Measurements from ENCODE around the gene DPYSL4.

Gene DPYSL4

DNA sequence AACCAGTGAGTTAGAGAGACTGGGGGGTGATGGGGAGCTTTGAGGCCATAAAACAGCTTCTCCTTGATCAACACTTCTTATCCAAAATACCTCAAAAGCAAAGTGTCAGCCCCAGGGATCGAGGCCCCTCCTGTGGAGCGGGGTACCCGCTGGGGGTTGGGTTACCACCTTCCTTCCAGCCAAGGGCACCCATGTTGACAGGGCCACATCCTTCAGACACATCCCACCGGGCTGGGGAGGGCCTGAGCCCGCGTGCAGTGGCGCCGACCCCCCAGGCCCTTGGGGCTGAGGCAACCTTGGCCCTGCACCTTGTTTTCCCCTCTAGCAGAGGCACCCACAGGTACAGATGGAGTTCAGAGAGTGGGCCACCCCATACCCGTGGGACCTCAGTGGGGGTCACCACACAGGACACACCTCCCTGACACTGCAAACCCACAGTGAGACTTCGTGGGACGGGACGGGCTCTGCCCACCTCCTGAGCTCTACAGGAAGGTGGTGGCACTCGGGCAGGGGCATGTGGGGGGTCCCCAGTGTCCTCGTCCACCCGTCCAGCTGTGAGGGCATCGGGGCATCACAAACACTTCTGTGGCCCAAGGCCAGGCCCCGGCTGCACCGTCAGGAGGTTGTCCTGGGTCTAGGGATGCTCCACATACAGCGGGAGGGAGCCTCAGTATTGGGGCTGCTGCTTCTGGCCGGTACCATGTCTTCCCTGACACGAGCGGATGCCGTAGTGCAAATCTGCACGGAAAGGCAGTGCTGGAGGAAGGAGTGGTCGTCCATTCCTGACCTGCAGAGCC is 10.7 kb downstream of the DPYSL4 start:
- no peak for DNase-seq

DNA sequence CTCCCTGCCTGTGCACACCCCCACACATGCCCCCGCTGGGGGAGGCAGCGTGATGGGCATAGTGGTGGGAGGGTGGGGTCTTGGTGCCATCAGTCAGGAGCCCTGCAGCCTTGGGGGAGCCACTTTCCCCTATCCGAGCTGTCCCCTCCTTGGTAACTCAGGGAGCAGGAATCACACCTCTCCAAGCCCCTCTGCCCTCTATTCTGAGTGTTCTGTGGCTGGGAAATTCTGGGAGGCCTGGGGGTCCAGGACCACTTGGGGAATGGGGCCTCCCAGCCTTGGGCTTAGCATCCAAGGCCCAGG is 11.3 kb downstream of the DPYSL4 start:
- DNase-seq, result no peak

- no peak for DNase-seq
Observed at GRCh38 chr10:132198381-132199181, 11.8 kb downstream of the DPYSL4 start.

DNA sequence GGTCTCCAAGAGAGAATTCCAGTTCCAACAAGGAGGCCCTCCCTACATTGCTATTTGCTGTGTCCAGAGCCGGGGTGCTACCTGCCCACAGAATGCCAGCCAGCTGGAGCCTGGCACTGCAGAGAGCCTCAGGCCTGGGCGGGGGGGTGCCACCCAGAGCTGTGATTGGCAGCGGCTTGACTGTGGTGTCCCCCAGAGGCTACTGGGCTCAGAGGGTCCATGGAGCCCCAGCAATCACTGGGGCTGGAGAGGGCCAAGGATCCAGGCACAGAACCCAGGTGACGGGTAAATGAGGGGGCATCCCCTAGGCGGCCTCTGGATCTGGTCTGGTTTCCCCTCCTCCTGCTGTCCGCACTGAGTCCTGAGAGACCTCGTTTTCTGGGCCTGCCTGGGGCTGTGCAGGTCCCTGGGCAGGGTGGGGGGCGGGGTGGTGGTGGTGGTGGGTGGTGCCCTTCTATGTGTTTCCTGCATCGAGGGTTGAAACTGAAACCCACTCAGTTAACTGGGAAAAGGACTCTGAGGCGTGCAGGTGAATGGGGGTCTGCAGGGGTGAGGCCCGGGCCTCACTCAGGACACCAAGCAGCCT is 12.6 kb downstream of the DPYSL4 start:
- DNase-seq, result no peak

DNA sequence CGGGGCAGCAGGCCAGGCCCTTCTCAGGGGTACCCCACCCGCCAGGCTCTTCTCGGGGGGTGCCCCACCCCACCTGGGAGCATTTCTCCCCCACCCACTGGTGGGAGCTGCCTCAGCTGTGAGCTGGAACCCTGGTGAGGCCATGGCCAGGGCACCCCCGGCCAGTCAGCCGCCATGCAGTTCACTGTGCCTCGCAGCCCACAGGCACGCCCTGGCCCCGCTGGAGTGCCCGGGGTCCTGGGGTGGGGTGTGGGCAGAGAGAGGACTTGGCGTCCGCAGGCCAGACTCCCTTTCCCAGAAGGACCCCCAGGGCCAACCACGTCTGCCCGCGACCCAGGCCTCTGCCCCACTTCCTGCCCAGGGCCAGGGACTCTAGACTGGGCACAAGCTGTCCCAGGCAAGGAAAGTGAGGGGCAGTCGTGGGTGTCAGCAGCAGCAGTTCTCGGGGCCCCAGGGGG is 13.1 kb downstream of the DPYSL4 start:
- DNase-seq, result no peak

DNA sequence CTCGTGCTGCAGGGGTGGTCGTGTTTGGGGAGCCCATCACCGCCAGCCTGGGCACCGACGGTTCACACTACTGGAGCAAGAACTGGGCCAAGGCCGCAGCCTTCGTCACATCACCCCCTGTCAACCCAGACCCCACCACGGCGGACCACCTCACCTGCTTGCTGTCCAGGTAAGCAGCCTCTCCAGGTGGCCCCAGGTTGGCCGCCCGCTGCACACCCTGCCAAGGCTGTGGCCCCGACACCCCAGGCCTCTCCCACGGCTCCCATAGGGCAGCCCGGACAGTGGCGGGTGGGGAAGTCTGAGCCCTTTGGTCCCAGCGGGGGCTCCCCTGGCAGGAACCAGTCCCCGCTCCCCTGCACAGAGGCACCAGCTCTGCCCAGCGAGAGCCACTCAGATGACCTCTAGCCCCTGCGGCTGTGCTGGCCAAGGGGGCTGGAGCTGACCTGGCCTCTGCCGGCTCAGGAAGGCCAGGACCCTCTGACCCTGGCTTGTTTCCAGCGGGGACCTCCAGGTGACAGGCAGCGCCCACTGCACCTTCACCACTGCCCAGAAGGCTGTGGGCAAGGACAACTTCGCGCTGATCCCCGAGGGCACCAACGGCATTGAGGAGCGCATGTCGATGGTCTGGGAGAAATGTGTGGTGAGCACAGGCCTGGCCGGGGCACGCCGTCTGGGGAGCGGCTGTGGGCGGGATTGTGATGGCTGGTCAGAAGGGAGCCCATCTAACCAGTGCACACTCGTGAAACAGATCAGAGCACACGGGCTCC is 13.8 kb downstream of the DPYSL4 start:
- DNase-seq, result no peak

- no peak for DNase-seq
Observed at GRCh38 chr10:132201111-132201969, 14.6 kb downstream of the DPYSL4 start.

DNA sequence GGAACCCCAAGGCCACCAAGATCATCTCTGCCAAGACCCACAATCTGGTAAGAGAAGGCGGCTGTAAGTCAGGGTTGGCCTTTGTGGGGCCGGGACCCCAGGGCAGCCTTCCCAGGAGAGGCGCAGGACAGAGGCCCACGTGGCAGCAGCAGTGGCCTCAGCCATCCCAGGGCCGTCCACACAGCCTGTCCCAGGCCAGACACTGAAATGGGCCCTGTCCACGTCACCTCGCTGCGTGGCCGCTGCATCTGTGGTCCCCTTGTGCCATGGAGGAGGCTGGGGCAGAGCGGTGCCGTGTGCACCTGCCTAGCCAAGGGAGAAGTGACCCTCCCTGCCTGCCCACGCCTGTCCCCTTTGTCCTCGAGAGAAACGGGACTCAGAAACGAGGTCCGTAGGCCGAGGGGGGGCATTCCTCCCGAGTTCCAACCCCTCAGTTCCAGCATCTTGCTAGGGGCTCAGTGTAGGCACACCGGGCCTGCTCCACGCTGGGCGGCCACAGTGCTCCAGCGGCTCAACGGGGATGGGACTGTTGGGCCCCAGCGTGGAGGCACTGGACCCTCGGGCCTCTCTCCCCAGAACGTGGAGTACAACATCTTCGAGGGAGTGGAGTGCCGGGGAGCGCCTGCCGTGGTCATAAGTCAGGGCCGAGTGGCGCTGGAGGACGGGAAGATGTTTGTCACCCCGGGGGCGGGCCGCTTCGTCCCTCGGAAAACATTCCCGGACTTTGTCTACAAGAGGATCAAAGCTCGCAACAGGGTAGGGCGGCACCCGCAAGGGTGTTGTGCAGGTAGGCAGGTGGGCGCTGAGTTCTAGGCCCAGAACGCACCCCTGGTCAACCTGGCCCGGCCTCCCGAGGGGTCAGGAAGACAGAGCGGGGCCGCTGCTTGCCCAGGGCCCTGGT is 15.6 kb downstream of the DPYSL4 start:
- DNase-seq, result no peak

- no peak for DNase-seq
Observed at GRCh38 chr10:132203256-132204077, 16.7 kb downstream of the DPYSL4 start.

DNA sequence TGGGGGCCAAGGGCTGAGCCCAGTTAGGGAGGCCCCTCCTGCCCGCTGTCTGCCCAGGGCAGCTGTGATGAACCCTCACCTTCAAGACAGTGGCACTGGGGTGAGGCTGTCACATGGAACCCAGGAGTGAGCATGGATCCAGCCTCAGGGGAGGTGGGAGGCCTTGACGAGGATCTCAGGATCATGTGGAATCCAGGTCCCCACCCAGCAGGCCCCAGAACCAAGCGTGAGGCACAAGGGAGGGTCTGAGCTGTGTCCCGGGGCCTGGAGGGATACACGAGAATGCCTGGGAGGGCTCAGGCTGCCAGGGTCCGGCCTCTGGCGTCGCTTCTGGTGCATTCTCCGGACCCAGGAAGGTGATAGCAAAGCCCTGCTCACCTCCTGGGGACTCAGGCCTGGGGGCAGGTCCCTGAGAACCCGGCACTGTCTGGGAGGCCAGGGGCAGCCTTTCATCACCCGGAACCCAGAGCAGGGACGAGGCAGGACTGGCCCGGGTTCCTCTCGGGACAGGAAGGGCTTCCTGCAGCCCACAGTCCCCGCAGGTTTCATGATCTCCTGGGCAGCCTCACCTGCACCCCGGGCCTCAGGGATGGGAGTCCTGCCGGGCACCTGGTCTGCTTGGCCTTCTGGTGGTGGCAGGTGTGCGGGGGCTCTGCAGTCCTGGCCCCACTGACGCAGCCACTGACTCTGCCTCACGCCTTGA is 17.5 kb downstream of the DPYSL4 start:
- DNase-seq, result no peak

- DNase-seq, result no peak
Observed at GRCh38 chr10:132204781-132205473, 18.2 kb downstream of the DPYSL4 start.

- DNase-seq, result no peak
Observed at GRCh38 chr10:132205650-132206376, 19.1 kb downstream of the DPYSL4 start.

DNA sequence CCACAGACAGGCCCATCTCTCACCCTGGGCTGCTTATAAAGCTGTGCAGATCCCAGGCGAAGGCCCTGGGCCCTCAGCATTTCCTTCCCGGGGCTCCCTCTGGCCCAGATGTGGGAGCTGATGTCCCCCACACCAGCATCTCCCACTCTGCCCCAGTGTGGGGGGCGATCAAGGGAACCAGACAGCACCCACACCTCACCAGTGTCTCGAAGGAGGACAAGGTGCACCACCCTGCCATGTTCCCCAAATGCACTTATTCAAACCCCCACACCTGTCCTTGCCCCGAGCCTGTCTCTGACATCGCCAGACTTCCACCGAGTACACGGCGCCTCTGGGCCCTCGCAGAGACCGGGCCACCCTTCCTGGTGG is 19.6 kb downstream of the DPYSL4 start:
- DNase-seq, result no peak

- no peak for DNase-seq
Observed at GRCh38 chr10:132206806-132207535, 20.2 kb downstream of the DPYSL4 start.

GRCh38 chr10:132207536-132208461 is 21.1 kb downstream of the DPYSL4 start:
- no peak for DNase-seq

GRCh38 chr10:132208462-132209050 is 21.8 kb downstream of the DPYSL4 start:
- no peak for DNase-seq
